A549 treated with GW870086 at 1 μM for 4 hours (cell line): Measurements from ENCODE around the gene PFKFB3. TPM values are rescaled to one million over a fixed set of nuclear protein-coding genes. Genes with fewer than 3 reads are reported as not detected.

ENCODE experiments used
- total RNA-seq: library from RNA; stranded (reverse); fragments of 200-300 nt; extraction: Qiagen RNA extraction; gene quantifications from 5 replicates; pipeline ENCODE4 v1.2.3, GENCODE V29; 2022; ENCODE audit warnings: low read depth

Gene PFKFB3
- total RNA-seq: 131 to 158 TPM (median 153 TPM) in 5 replicates

DNA sequence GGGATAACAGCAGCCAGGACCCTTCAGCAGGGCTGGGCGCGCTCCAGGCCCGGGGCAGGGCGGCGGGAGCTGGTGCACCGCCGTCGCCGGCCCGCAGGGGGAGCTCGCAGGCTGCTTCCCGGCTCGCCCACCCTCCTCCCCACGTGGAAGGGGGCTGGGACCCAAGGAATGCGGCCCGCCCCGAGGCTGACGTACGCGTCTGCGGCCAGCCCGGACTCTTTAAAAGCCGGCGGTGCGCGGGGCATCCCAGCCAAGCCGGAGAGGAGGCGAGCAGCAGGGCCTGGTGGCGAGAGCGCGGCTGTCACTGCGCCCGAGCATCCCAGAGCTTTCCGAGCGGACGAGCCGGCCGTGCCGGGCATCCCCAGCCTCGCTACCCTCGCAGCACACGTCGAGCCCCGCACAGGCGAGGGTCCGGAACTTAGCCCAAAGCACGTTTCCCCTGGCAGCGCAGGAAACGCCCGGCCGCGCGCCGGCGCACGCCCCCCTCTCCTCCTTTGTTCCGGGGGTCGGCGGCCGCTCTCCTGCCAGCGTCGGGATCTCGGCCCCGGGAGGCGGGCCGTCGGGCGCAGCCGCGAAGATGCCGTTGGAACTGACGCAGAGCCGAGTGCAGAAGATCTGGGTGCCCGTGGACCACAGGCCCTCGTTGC, at the start of gene PFKFB3:
PFKFB3 (plus strand) TSS at position 249 of the 647 bp plus-strand sequence; CDS start at position 578, 329 bp downstream.

Other genes with a start within 250 kb of the PFKFB3 start
- 2.3 to 3.0 TPM (median 2.6 TPM) in 5 replicates for gene IL15RA, start 225.4 kb upstream of the PFKFB3 start, total RNA-seq
- gene IL2RA, start 140.6 kb upstream of the PFKFB3 start, total RNA-seq: not detected in 5 replicates
- gene RBM17, start 113.9 kb upstream of the PFKFB3 start, total RNA-seq: 102 to 116 TPM (median 114 TPM) in 5 replicates